HG03060 (cell line): Measurements from ENCODE around the gene VEPH1.

ENCODE experiments used
- ATAC-seq: cut with Tn5 transposase; IDR thresholded peaks from one replicate; pipeline ENCODE4 v1.9.1; 2021; ENCODE audit warnings: low read depth, moderate number of reproducible peaks; ENCODE audit not compliant: unreplicated experiment

VEPH1 gene

GRCh38 chr3:157313186-157313585 is 190.0 kb downstream of the VEPH1 start:
- no peak for ATAC-seq

DNA sequence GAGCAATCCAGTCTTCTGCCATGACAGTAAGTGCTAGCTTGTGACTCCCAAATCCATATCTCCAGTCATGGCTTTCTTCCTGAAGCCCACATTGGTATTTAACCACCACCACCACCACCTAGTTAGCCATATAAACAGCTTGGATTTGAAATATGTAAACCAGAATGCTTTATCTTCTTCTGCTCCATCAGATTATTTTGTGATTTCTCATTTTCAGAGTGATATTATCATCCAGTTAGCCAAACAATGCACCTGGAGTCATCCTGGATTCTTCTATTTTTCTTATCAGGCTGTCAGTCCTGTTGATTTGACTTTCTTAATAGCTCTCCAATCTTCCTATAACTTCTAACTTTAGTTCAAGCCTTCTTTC is 190.9 kb downstream of the VEPH1 start:
- ATAC-seq = no peak

GRCh38 chr3:157311633-157312375 is 191.4 kb downstream of the VEPH1 start:
- ATAC-seq = no peak

DNA sequence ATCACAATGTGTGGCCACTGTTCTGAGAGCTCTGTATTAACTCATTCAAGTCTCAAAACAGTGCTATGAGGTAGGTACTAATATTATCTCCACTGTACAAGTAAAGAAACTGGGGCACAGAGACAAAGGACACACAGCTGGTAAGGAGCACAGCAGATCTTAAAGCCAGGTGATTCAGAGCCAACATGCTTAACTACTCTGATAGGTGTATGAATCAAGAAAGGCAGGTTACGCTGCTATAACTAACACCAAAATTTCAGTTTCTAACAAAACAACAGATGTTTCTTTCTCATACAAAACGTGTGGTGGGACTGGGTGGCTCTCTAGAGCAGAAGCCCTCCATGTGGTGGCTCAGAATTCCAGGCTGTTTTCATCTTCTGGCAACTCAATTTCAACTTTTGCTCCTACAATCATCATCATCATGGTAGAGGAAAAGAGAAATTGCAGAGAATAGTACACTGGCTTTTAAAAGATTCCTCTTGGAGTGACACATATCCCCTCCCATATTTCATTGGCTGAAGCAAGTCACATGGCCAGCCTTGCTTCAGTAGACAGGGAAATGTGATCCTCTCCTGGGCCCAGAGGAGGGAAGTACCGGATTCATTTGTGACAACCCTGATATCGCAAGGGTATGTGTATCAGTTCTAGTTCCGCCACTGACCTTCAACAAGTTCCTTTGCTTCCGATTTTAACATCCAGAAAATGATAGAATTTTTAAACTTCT is 192.7 kb downstream of the VEPH1 start:
- ATAC-seq = no peak

- ATAC-seq = no peak
Observed at GRCh38 chr3:157306502-157306901, 196.7 kb downstream of the VEPH1 start.

GRCh38 chr3:157305392-157305791 is 197.8 kb downstream of the VEPH1 start:
- no peak for ATAC-seq

DNA sequence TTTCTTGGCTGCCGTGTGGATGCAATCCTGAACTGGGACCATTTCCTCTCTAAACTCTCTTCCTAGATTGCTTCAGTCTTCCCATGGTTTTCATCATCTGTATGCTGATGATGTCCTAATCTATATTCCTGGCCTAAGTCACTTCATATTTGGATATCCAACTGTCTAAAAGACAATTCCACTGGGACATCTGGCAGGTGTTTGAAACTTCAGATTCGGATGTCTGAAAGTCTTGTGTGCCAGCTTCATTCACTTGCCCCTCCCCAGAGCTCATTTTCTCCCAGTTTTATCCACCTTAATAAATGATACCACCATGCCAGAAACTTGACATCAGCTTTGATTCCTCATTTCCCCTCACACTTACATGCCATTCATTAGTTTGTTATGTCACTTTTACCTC is 201.5 kb downstream of the VEPH1 start:
- ATAC-seq = no peak

DNA sequence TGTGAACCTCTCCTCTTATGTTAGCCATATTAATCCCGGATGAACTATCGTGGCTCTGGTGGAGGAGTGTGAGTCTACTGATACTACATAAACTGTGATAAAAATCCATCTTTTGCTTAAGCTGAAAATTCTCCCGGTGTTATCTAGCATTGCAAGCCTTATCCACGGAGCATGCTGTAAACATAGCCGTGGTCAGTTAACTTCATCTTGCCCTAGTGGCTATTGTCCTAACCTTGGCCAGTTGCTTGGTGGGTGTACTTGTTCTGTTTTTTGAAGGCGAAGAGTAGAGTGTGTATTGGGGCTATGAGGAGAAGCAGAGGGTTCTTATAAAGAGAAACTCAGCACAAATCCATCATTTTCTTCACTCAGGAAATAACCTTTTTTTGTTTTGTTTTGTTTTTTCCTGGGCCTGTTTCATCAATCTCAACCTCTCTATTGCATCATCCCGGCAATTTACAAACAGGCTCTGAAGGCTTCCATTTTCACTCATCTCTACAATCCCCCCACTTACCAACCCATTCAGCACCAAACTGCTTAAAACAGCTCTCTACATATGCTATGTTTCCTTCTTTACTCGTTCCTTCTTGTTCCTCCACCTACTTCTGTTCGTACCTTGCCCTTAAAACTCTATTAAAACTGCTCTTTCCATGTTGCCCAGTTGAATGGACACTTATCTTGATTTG is 202.1 kb downstream of the VEPH1 start:
- ATAC-seq = no peak

- no peak for ATAC-seq
Observed at GRCh38 chr3:157300094-157300493, 203.1 kb downstream of the VEPH1 start.

- ATAC-seq = no peak
Observed at GRCh38 chr3:157297328-157297915, 205.8 kb downstream of the VEPH1 start.

- no peak for ATAC-seq
Observed at GRCh38 chr3:157294953-157295352, 208.3 kb downstream of the VEPH1 start.

- ATAC-seq = no peak
Observed at GRCh38 chr3:157294491-157294890, 208.7 kb downstream of the VEPH1 start.

DNA sequence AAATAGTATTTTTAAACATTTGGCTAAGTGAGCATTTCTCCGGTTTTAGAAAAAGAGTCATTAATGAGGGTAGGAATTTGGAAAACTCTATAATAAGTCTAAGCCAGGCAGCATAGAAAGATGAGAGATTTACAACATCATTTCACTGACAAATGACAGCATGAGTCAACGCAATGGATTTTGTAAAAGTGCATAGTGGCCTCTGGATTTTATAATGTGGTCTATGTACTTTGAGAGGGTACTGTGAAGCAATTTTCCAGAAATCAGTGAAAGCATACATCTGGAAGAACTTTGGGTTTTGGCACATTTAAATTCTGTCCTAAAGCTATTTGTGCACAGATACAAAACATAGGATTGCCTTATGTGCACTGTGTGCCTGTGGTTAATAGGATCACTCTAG is 212.4 kb downstream of the VEPH1 start:
- no peak for ATAC-seq

DNA sequence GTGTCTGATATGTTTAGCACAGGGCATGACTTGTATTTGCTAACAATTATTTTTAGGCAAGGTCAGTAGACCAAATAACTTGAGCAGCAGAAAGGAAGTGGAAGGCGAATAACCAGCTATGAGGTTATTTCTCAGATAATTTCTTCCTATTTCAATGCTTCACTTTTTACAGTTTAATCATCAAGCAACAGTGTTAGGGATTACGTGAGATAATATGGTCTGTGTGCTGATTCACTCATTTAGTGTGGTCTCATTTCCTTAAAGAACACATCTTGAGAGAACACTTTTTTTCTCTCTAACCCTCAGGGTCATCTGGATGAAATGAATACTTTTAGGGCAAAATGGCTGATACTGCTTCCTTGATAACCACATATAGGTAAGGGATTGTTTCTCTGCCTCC is 217.2 kb downstream of the VEPH1 start:
- ATAC-seq = no peak

GRCh38 chr3:157285141-157285540 is 218.1 kb downstream of the VEPH1 start:
- ATAC-seq = no peak

DNA sequence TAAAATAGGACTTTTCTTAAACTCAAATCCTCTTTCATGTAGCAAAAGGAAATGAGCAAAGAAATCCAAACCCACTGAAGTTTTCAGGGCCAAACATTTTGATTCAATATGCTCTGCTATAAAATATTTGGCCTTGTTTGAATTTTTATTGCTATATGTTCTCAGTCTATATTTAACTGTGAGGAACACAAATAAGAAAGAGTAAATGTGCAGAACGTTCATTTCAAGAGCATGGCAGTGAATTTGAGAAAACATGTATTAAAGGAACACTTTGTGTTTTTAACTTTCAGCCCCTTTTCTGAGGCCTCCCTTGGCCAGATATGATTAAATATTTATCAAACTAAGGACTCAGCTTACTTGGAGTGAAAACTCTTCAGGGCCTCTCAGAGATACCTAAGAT is 218.5 kb downstream of the VEPH1 start:
- ATAC-seq = no peak

DNA sequence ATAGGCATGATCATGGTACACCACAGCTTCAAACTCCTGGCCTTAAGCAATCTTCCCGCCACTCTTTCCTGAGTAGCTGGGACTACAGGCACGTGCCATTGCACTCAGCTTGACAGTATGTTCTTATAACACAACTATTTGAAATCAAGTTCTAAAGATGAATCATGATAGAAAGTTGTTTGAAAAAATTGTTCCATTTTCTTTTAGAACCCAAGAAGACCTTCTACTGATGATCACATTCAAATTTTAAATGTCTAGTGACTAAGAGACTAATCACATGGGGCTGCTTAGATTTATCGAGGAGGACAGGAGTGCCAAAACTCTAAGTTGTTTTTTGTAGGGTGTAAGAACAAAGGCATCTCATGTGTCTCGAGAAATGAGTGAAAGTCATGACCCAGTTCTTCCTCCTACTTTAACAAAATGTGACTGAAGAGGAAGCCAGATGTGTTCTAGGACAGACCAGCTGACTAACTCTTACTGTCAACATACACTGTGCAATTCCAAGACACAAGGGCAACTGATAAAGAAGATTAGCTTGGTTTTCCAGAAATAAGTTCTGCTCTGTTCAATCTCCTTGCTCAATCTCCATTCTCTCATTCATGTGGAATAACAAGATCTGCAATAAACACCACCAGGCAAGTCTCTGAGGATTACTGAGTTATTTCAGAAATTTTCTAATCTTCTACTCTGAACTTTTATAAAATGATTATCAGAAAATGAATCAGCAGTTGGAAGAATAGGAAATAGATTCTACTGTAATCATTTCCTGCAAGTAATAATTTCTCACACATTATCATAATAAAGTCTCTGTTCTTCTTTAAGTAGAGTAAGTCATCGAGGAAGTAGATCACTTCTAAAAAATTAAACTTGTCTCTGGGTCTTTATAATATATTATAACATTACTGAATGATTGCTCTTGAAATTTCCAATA is 220.7 kb downstream of the VEPH1 start:
- ATAC-seq = no peak

DNA sequence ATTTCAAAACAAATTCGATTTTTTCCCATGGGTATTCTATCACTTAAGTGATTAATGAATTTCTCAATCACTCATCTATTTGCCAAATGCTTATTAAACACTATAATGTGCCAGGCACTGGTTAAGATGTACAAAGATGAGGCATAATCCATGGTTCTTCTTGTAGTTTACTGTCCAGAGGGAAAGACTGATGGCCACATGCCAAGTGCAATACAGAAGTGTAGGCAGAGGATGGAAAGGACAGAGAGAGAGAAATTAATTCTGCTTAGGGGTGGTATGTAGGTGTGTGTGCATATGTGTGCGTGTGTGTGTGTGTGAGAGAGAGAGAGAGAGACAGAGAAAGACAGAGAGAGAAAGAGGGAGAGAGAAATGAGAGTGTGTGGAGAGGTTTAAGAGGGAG is 222.4 kb downstream of the VEPH1 start:
- no peak for ATAC-seq

GRCh38 chr3:157280354-157280753 is 222.9 kb downstream of the VEPH1 start:
- ATAC-seq = no peak

DNA sequence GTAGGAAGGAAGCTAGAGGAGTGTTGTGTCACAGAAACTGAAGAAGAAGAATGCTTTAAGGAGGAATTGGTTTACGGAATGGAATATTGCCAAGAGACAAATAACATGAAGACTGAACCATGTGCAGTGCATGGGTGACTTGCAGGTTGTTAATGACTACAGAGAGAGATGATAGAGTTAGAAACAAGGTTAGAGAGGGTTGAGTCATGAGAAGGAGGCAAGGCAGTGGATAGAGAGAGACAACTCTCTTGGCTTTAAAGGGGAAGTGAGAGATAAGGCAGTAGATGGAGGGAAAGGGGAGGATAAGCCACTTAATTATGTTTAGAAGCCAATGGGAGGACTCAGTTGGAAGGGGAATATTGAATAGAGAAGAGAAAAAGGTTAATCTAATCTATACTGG is 224.0 kb downstream of the VEPH1 start:
- ATAC-seq = no peak
